HG03139 (cell line): ENCODE data around the gene LSAMP.
"Not testable (repeated sequence)": the region's sequence is repeated elsewhere in the genome, so short reads cannot be mapped to it uniquely, and the experiment has no call there.

Experiments
- ATAC-seq: cut with Tn5 transposase; IDR thresholded peaks from one replicate; pipeline ENCODE4 v1.9.1; 2021; ENCODE audit not compliant: unreplicated experiment

The LSAMP gene

DNA sequence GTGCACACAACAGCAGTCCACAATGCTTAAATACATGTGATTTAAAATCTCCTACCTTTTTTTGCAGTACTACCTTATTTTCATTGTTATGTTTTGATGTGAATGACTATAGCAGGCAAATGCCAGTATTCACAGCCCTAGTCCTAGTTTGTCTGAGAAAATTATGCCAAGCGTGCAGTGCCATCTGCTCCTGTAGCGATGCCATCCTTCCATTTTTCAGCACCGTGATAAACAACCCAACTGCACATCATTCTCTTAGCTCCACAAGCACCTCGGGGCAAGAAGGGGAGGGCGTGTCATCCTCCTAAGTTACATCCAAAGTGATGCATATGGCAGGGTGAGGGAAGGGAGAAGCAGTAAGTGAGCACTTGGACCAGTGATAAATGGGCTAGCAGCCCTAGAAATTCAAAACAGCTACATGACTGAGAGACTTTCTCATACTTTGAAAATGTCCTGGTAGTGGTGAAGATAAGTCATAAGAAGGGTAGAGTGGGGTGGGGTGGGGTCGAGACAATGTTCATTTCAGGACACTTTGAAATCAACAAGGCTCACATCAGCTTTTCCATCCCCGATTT is 198.8 kb downstream of the LSAMP start:
- no peak for ATAC-seq

- no peak for ATAC-seq
Measured at GRCh38 chr3:116242825-116243224, 202.5 kb downstream of the LSAMP start.

DNA sequence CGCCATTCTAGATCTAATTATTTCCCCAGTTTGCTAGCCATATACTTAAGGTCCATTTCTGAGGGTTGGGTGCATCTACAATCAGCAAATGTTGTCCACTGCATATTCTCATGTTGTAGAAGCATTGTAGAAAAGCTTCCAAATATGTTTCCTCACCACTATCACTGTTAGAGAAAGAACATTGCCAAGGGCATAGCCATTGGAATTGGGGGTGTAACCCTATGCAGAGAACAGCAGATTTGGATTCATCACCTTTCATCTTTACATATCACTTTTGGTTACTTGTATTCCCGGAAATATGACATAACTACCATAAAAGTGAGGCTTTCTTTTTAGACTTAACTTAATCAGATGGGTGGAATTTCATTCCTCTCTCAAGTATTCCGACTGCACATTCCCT is 203.6 kb downstream of the LSAMP start:
- no peak for ATAC-seq

DNA sequence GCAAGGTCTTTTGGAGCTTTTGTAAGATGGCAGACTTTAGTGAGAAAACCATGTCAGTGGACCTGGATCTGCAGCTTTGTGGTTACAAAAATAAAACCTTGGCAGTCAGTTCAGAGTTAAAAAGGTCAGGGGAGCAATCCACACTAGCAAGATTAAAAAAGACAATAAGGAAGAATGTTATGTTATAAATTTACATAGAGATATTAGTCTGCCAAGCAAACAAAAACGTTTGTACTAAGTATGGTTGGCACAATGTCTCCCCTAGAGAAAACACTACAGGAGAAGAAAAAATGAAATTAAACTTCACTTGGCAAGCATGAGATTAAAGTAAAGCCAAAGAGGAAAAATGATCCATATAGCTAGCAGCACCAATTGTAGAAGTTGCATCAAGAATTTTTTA is 205.0 kb downstream of the LSAMP start:
- no peak for ATAC-seq

DNA sequence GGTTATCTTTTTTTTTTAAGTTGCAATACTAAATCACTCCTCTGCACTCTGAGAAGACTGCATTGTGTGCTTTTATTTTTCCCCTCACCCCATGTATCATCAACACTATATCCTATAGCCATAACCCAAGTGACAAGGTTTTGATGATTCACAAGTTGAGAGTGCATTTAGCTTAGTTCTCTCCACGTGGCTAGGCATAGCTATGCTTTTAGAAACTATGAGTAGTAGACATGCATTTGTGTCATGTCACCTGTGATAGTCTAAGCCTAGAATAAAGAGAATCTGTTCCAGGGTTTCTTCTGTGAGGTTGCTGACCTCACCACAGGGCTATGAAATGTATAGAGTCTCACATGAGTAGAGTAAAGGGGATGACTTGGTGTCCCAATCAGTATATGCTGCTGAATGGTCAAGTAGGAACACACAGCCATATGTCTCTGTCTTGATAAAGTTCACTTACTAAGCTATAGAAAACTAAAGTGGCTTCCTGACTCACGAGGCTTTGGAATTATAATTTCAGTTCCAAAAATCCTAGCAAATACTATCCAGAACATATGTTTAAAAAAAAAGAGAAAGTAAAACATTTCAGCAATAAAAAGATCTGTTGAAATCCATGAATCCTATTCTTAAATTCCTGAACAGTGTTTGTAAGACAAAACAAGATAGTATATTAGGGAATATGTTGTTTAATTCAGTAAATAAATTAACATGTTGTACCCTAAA is 206.3 kb downstream of the LSAMP start:
- ATAC-seq, result no peak

DNA sequence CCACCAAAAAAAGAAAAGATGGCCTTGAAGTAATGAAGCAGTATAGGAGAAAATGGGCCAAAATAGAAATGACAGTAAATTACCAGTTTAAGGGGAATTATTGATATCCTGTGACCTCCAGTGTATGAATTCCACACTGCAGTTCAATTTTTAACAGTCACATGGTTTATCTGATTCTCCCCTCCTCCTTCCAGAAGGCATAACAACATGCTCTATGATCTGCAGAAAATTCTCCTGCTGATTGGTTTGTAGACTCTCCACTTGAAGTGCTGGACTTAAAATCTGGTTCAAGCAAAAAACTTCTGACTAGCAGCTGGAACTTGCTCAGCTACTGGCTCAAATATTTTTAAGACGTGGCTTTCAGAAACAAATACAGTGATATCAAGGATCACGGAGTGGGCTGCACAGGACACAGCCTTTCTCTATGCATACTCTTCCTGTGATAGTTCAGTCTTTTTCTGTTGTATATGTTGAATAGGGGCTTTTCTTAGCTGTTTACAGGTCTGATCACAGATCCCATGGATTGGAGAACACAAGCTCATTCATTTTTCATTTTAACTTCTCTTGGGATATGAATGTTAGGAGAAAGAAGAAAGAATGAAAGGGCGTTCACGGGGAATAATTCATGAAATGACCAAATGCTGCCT is 211.5 kb downstream of the LSAMP start:
- ATAC-seq, result no peak

DNA sequence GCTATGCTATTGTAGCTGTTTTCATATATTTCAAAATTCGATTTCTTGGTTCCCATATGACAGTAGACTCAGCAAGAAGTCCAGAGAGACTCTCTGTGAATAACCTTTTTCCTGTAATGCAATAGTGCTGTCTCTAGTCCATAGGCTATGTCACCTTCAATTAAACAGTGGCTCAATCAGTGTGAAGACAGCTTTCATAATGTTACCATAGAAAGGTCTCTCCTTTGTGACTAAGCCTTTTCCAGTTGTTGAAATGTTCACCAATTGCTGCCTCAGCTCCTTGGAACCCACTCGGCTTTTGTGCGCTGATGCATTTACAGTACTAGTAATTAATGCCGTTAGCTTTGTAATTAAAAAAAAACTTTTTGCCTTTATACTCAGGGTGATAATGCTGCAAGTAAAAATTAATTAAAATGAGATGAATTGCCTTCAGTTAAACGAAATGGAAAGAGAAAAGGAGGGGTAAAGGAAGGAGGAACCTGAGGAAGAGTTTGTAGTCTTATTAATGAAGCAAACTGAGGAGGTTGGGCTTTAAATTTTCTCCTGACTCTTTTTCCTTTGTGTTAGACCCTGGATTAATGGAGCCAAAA is 214.8 kb downstream of the LSAMP start:
- no peak for ATAC-seq

DNA sequence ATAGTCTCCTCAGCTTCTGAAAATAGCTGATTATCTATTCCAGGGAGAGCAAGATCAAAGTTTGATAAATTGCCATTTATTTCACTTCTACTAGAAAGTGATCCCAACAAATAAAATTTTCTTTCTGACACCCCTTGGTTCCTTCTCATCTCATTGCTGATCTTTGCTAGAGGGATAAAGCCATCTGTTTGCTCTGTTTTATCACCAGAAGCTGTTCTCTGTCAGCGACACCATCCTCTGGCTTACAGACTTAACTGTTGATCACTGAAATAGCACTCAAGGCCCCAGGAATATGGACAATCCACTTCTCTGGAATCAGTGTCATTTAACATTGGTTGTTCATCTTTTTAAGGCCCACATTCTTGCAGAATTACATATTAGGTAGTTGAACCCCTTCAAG is 219.0 kb downstream of the LSAMP start:
- no peak for ATAC-seq

GRCh38 chr3:116216761-116217160 is 228.5 kb downstream of the LSAMP start:
- no peak for ATAC-seq

- ATAC-seq, result no peak
Measured at GRCh38 chr3:116211901-116212300, 233.4 kb downstream of the LSAMP start.

DNA sequence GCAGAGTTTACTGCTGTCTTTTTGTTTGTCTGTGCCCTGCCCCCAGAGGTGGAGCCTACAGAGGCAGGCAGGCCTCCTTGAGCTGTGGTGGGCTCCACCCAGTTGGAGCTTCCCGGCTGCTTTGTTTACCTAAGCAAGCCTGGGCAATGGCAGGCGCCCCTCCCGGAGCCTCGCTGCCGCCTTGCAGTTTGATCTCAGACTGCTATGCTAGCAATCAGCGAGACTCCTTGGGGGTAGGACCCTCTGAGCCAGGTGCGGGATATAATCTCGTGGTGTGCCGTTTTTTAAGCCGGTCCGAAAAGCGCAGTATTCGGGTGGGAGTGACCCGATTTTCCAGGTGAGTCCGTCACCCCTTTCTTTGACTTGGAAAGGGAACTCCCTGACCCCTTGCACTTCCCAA is 236.5 kb downstream of the LSAMP start:
- ATAC-seq, result not testable (repeated sequence)

- no peak for ATAC-seq
Measured at GRCh38 chr3:116200956-116201690, 244.2 kb downstream of the LSAMP start.

GRCh38 chr3:116199063-116199462 is 246.2 kb downstream of the LSAMP start:
- ATAC-seq, result no peak

DNA sequence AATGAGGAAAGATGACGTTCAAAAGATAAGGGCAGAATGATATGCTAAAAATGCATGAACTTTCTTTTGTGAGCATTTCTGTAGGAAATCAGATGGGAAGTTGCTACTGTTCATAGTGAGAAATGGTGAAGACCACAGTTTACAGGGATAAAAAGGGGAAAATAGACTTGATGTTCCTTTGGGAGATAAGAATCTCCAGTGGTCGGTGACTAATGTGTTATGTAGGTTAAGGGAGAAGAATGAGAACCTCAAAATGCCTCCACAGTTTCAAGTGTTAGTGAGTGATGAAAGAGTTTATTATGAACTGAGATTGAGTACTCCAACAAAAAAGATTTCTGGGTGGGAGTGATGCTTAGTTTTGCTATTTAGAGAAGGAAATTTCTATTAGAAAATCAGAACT is 247.2 kb downstream of the LSAMP start:
- no peak for ATAC-seq

DNA sequence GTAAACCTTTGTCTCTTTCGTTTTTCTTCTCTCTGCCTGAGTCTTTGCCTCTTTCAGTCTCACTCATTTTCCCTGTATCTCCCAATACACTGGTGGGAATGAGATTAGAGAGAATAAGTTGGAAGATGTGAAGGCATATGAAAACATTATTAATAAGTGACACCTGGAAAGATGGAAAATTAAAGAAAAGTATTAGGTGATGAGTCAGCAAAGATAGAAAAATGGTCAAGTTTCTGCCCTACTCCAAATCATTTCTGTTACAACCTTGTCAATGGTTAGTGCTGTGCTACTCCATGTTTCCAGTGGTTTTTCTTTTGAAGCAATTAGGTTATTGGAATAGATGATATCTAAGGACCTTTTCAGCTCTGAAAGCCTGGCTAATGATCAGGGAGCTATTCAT is 252.8 kb downstream of the LSAMP start:
- ATAC-seq, result no peak

- ATAC-seq, result no peak
Measured at GRCh38 chr3:116191409-116191808, 253.9 kb downstream of the LSAMP start.

DNA sequence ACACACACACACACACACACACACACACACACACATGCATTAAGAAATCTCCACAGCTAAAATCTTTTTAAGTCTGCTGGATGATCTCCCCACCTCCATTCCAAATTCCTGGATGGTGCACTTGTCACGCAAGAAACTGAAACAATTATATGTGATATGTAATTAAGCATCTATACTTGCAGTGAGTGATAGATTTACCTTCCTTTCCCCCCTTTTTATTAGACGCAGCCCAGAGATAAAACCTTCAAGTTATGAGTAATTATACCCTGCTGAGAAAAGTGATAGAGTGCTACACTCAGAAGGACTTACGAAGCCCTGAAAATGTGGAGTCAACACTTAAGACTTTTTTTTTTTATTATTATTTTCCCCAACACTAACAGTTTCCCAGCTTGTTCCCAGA is 255.2 kb downstream of the LSAMP start:
- no peak for ATAC-seq

DNA sequence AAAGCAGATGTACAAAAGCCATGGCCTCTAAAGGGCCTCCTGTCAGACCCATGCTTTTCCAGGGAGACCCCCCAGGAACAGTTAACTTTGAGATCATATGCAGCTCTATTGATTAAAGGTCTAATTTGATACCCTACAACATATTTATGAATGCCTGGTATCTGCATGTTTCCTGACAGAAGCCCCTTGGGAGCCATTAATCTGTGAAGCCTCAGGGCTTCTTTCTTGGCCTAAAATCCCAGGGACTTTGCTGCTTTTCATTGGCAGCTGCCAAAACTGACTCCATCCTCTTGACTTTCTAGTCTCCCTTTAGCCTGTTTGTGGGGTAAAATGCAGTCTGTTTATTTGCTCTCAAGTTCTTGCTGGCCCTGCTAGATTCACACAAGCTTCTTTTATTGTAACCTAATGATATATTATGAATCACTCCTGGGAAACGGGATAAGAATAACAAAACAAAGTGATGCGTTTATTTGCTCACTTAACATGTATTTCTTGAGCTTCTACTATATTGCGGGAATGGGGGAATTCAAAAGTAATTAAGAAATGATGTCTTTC is 257.0 kb downstream of the LSAMP start:
- no peak for ATAC-seq

DNA sequence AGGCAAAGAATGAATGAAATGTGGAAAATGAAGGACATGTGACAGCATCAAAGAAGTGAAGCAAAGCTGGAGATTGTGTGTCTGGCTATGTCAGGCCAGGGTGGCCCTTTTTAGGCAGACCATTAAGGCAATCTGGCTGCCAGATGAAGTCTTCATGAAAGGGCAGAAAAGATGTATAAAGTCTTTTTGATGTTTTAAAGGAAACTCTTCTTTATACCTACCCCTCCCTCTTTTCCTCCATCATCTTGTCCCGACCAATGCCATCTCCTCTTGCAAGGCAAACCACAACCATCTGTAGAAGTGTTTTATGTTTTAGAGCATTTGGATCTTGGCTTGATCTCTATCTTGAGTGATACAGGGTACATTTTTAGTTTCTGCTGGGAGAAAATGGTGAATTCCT is 259.2 kb downstream of the LSAMP start:
- no peak for ATAC-seq

GRCh38 chr3:116181159-116181558 is 264.1 kb downstream of the LSAMP start:
- no peak for ATAC-seq

- ATAC-seq, result no peak
Measured at GRCh38 chr3:116179091-116179490, 266.2 kb downstream of the LSAMP start.
